ENCODE measurements around the gene WDSUB1.

Gene WDSUB1

GRCh38 chr2:159192371-159192918 lies 94.1 kb downstream of the WDSUB1 start:
- no peak for DNase-seq

DNA sequence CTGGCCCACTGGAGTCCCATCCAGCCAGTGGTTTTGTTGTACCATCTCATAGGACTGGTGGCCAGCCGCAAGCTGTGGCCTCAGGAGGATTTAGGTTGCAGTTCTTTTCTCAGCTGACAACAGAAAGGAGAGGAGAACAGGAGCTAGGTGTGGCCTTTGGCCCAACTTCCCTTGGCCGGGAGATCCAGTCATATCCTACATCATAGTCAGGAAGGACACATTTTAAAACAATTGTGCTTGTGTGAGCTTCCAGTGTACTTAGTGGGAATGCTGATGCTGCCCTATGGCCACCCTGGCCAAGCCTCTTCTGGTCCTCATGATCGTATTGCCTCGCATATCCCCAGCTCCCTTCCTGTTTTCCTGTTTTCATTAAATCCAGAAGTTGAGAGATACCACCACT lies 98.1 kb downstream of the WDSUB1 start:
- DNase-seq: no peak

- no peak for DNase-seq
Measured at GRCh38 chr2:159187106-159187505, 99.4 kb downstream of the WDSUB1 start.

DNA sequence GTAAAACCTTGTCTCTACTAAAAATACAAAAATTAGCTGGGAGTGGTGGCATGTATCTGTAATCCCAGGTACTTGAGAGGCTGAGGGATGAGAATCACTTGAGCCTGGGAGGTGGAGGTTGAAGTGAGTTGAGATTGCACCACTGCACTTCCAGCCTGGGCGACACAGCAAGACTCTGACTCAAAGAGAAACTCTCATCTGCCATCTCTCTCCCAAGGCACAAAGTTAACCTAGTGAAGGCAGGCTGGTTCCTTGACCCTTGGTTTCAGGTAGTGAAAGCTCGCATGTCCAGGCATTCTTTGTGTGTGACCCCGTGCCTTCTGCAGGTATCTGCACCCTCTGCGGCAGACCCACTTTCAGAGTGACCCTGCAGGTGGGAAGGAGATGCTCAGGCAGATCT lies 100.0 kb downstream of the WDSUB1 start:
- DNase-seq: no peak

Data from DMS 273 treated with DMSO at 0.1 percent for 48 hours (cell line).